GM21447 (cell line): ENCODE data around the gene SLC26A11.
"Not testable (repeated sequence)": the region's sequence is repeated elsewhere in the genome, so short reads cannot be mapped to it uniquely, and the experiment has no call there.

Source experiments
- ATAC-seq: cut with Tn5 transposase; IDR thresholded peaks from one replicate; pipeline ENCODE4 v1.9.1; 2021; ENCODE audit not compliant: unreplicated experiment

The SLC26A11 gene

DNA sequence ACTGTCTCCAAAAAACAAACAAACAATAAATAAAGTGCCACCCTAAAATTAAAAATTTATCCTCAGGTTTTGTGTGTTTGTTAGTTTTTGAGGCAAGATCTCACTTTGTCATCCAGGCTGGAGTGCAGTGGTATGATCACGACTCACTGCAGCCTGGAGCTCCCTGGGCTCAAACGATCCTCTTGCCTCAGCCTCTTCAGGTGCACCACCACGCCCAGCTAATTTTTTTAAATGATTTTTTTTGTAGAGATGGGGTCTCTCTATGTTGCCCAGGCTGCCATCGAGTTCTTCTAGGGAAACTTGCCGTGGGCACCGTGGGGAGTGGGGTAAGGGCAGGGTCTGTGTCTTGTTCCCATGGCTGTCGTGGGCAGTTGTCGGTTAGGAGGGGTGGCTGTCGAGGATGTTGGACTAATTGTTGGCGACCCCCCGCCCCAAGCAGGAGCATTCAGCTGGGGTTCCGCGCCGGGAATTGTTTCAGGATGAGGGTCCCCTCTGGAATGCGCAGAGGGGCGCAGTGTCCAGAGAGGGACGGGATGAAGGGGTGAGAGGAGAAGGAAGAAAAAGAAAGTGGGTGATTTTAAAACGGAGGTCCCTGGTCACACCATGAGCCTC is 39.3 kb downstream of the SLC26A11 start:
- ATAC-seq, result no peak

DNA sequence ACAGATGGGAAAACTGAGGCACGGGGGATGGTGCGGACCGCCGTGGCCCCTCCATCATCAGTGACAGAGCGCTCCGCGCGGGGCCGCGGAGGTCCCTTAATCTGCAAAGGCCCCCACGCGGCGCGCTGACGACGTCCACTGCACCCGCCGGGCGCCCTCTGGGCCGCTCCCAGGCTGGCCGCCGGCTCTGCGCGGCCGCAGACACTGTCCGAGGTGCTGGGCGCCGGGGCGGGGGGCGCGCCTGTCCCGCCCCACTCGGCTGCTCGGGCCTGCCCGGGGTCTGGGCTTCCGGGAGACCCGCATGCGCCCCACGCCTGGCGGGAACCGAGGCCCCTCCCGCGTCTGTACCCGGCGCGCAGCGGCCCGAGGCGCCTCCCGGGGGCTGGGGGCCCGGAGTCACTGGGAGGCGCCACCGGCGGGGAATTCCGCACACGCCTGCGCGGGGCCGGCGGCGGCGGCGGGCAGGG is 39.9 kb downstream of the SLC26A11 start:
- no peak for ATAC-seq

DNA sequence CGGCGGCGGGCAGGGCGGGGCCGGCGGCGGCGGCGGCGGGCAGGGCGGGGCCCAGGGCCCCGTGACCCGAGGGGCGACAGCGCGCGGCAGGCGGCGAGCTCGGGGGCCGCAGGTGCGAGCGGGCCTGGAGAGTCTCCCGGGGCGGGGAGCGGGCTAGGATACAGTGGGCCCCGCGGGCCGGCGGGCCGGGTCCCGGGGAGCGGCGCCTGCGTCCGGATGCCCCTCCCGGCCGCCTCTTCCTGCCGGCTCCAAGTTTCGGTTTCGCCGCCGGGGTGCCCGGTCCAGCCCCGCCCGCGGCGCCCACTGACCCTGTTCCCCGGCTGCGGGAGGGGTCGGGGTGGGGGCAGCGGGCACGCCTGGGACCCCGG is 40.5 kb downstream of the SLC26A11 start, which contains the start of gene RNF213:
Gene RNF213, plus strand, starts transcription at position 62 of the 368 bp plus-strand sequence. CDS start 2,830 bp downstream, outside the sequence.
- ATAC-seq, result no peak

DNA sequence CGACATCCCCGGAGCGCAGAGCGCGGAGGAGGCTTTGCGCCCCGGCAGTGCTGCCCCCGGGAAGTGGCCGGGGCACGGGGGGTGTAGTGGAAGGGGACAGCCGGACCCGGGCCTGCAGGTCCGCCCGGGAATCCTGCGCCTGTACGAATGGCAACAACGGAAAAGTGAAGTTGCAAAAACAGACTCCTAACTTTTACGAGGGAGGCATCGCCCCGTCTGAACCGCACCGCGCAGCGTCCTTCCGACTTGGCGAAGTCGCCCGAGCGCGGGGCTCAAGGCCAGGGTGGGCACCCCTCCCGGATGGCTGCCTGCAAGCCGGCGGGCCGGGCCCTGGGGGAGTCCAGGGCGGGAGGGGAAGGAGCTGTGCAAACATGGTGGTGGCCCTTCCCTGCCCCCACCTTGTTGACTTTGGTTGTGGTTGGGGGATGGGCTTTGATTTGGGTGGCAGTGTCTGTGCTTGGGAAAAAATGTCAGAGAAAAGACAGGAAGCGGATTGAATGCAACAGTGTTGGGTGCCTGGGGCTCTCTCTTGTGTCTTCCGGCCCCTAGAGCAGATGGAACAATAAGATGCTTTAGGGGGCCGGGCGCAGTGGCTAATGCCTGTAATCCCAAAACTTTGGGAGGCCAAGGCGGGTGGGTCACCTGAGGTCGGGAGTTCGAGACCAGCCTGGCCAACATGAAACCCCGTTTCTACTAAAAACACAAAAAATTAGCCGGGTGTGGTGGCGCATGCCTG is 41.1 kb downstream of the SLC26A11 start:
- no peak for ATAC-seq

DNA sequence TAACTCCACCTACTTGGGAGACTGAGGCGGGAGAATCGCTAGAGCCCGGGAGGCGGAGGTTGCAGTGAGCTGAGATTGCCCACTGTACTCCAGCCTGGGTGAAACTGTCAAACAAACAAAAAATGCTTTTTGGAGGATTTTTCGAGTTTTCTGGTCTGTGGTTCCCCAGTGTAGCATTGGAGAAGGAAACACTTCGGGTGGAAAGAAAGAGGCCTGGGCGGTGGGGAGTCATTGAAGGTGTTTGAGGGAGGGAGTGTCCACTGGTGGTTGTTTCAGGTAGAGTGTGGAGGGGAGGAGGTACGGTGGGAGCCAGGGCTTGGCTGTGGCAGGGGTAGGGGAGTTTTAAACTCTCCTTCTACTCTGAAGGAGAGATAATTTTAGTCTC is 41.7 kb downstream of the SLC26A11 start:
- ATAC-seq, result no peak

DNA sequence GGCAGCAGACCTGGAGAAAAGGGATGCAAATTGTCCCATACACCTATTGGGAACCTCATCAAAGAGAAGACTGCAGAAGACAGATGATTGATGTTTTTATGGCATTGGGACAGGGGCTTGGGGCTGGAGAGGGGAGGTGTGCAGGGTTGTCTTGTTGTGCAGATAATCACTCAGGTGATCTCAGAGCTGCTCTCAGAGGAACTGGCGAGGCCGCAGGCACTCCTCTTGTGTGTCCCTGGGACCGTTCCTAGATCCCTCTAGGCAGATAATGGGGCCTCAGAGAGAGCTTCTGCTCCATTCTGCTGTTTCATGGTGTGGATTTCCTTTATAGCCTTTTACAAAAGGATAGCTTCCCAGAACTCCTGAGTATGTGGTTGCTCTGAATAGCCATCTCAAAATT is 42.1 kb downstream of the SLC26A11 start:
- no peak for ATAC-seq

DNA sequence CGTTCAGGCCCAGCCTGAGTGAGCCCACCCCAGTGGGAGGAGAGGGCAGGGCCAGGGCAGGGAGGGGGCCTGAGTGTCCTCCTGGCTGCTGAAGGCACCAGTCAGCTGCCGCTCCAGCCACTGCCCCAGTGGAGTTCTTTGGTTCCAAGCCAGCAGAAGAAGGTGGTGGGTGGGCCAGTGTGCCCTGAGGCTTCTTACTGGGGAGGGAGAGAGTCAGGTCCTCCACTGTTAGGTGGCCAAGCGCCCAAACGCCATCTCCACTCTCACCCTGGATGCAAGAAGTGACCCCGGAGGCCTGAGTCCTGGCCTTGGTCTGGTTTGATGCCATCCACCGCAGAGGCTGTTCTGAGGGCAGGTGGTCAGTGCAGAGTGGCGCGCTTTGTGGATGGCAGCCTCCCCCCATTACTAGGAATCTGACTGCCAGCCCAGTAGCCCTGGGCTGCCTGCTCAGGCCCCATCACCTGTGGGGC is 42.6 kb downstream of the SLC26A11 start:
- ATAC-seq, result no peak

DNA sequence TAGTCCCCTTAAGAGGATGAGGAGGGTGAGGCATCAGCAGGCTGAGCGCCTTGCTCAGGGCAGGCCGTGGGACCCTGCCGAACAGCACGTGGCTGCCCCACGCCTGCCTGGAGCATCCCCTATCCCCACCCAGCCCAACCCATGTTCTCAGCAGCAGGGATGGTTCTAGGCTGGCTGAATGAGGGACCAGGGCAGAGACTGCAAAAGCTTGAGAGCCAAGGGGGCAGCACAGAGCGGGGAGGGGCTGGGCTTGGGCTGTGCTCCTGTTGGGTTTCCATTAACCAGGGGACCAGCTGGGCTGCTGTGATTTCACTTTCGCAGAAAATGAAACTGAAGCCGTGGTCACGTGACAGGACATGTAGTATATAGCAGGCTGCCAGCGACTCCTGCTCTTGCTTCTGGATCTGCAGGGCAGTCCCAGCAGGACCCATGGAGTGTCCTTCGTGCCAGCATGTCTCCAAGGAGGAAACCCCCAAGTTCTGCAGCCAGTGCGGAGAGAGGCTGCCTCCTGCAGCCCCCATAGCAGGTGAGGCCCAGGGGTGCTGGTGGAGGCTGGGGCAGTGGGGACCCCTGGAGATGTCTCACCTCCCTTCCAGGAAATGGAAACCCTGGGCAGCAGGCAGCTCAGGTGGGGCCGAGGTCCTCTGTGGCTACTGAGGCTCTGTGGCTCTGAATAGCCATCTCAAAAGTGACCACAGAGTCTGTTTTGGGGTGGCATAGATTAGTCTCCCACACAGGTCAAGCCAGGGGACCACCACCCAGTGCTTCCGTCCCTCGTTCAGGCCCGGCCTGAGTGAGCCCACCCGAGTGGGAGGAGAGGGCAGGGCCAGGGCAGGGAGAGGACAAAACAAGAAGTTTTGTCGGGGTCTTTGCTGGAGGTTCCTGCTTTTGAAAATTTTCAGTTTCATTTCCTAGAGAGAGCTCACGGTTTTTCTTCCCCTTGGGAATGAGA is 43.3 kb downstream of the SLC26A11 start:
- ATAC-seq, result peak; percentile 42

DNA sequence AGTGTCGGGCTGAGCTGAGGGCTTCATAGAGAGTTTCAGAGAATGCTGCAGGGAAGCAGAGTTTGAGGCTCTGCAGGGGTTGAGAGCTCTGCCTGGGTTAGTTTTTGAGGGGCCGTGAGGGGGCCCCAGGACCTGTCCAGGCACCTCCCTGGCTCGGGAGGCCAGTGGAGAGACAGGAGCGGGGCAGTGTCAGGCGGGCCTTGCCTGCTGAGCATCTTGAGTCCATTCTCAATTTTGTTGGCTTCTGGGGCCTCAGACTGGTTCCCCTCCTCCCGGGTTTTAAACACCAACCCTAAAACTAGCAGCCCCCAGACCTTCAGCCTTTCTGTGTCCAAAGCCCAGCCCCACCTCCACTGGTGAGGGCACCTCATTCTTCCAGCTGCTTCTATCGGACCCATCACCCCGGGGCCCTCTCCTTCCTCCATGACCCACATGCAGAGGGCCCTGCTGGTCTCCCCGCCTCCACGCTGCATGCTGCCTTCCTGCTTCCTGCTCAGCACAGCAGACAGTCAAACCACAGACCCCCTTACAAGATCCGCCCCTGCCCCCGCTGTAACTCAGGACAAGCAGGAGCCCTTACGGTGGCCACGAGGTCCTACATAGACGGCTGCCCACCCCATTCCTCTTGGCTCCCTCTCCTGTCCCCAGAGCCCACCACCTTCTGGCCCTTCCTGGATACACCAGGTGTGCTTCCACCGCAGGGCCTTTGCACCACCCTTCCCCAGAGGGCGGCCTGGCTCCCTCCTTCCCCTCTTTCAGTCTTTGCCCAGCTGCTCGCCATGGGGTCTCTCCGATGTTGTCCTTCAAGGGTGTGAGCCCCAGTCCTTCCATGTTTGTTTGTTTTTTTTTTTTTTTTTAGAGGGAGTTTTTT is 44.2 kb downstream of the SLC26A11 start:
- no peak for ATAC-seq

DNA sequence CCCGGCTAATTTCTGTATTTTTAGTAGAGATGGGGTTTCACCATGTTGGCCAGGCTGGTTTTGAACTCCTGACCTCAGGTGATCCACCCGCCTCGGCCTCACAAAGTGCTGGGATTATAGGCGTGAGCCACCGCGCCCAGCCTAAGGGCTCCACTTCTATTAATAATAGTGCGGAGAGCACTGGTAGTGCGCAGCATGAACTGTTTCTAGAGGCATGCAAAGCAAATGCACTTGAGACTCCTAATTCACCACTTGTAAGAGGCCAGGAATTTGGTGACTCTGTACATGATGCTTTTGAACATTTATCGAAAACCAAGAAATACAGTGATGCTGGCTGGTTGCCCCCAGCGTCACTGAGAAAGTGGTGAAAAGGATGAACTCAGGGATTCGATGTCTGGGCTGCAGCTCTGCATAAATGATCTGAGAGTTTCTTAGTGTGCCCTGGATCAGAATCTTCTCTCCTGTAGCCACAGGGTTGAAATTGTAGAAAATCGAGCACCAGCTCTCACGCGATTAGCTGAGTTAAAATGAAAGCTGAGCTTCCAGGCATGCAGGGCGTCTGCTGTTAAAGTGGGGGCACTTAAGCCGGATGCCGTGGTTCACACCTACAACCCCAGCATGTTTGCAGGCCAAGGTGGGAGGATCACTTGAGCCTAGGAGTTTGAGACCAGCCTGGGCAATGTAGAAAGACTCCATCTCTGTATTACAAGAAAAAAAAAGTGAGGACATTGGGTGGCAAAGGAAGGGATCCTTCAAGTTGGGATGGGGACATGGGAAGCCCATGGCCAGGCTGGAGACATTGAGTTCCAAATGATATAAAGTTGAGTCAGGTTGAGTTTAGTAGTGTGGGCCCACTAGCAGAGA is 45.2 kb downstream of the SLC26A11 start:
- ATAC-seq, result no peak

DNA sequence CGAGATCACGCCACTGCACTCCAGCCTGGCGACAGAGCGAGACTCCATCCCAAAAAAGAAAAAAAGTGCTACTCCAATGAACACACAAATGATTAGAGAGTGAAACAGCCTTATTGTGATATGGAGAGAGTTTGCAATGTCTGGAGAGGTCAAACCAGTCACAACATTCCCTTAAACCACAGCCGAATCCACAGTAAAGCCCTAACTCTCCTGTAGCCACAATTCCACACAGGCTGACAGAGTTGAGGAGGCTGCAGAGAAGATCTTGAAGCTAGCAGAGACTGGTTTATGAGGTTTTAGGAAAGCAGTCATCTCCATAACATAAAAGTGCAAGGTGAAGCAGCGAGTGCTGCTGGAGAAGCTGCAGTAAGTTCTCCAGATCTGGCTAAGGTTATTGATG is 47.2 kb downstream of the SLC26A11 start:
- ATAC-seq, result no peak

DNA sequence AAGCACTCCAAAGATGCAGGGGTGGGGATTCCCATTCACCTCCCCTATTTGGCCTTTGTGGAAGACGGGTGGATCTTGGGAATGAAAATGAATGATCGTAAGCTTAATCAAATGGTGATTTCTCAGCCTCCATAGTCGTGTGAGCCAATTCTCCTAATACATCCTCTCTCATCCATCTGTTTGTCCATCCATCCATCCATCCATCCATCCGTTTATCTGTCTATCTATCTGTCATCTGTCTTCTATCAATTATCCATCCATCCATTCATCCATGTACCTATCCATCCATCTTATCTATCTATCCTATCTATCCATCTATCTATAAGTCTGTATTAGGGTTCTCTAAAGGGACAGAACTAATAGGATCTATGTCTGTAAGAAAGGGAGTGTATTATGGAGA is 48.2 kb downstream of the SLC26A11 start:
- ATAC-seq, result no peak

DNA sequence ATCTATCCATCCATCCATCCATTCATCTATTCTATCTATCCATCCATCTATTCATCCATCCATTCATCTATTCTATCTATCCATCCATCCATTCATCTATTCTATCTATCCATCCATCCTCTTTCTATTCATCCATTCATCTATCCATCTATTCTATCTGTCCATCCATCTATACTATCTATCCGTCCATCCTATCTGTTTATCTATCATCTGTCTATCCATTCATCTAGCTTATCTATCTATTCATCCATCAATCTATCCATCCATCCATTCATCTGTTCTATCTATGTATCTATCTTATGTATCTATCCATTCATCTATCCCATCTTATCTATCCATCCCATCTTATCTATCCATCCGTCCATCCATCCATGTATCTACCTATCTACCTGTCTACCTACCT is 49.2 kb downstream of the SLC26A11 start:
- no peak for ATAC-seq

DNA sequence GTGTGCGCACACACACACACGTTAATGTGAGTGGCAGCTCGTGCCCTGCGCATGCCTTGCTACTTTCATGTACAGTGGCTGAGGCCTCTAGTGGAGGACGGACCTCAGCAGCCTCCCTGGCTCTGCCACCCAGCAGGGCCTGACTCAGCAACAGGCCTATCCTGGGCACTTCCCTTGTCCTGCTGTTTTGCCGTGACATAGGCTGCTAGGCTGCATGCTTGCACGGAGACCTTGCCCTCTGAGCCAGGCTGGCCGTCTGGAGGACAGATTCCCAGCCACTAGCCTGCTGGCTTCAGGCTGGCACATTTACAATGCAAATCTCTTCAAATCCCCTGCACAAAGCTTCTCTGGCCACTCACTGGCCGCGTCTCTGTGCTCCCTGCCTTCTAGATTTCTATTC is 49.9 kb downstream of the SLC26A11 start:
- no peak for ATAC-seq

DNA sequence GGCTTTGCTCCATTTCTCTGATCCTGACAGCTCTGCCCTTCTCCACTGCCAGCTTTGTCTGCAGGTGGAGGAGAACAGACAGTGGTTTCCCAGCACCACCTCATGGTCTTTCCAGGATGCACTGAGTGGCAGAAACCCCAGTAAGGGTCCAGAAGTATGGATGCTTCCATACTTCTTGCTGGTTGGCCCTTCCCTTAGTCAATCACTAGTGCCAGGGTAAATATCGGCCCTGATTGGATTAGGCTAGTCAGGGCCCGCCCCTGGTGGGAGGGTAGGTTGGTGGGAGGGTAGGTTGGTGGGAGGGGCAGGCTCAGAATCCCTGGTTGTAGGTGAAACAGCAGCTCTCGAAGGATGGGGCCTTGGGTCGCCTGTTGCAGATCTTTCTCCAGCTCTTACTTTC is 50.6 kb downstream of the SLC26A11 start:
- no peak for ATAC-seq

DNA sequence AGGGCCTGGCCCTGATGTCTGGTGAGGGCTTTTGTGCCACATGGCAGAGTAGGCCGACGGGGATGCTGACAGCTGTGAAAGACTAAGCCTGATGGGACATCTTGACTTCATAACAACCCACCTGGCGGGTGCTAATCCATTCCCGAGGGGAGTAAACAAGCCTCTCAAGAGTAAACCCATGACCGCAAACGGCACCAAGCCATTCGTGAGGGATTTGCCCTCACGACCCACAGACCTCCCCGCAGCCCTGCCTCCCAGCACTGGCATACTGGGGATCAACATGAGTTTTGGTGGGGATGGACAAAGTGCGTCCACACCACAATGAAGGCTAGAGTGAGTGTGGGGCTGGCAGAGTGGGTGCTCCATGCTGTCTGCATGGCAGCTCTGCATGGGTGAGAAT is 52.1 kb downstream of the SLC26A11 start:
- ATAC-seq, result no peak

DNA sequence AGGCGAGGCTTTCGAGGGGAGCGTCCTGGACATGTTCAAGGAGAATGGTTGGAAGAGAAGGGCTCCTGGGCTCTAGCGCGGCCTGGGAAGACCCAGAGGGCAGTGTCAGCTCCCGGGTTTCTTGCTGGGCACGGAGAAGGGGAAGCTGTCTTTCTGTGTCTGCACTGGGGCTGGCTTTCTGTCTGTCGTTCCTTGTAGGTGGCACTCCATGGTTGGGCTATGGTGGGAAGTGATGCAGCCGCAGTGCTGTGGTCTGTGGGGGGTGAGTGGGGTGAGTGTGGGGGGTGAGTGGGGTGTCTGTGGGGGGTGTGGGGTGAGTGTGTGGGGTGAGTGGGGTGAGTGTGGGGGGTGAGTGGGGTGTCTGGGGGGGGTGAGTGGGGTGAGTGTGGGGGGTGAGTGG is 54.1 kb downstream of the SLC26A11 start:
- no peak for ATAC-seq

DNA sequence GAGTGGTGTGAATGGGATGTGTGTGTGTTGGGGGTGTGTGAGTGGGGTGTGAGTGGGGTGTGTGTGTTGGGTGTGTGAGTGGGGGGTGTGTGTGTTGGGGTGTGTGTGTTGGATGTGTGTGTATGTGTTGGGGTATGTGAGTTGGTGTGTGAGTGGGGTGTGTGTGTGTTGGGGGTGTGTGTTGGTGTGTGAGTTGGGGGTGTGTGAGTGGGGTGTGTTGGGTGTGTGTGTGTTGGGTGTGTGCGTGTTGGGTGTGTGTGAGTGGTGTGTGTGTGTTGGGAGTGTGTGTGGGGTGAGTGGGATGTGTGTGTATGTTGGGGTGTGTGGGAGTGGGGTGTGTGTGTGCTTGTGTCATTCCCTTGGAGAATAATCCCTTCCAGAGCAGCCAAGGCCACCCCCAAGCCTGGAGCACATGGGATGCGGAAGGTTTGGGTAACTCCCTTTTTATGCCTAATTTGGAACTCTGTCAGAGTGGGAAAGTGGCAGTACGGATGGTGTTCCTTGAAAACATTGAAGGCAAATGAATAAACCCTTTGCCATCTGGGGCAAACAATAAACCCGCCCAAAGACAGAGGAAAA is 54.7 kb downstream of the SLC26A11 start:
- ATAC-seq, result no peak

DNA sequence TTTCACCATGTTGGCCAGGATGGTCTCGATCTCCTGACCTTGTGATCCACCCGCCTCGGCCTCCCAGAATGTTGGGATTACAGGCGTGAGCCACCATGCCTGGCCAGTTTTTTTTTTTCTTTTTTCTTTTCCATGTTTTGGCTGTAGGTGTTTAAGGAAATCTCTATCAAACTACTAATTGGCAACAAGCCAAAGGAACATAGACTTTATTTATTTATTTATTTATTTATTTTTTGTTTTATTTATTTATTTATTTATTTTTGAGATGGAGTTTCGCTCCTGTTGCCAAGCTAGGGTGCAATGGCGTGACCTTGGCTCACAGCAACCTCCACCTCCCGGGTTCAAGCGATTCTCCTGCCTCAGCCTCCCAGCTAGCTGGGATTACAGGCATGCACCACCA is 55.6 kb downstream of the SLC26A11 start:
- not testable (repeated sequence) for ATAC-seq
